ENCODE measurements around the gene HSP90AA1.

Gene HSP90AA1

GRCh38 chr14:102055181-102055901 is 31.5 kb downstream of the HSP90AA1 start:
- TF ChIP-seq CTCF (conservative IDR thresholded peaks at IDR 0.05; ENCODE audit: low read depth, low read length) = no peak
- no peak for DNase-seq (ENCODE audit: low read depth)
- H3K4me3 ChIP-seq (ENCODE audit: low read length) = no peak overlapping the region

- DNase-seq (ENCODE audit: low read depth) = no peak
- no peak for TF ChIP-seq CTCF (conservative IDR thresholded peaks at IDR 0.05; ENCODE audit: low read depth, low read length)
- no peak overlapping the region for H3K4me3 ChIP-seq (ENCODE audit: low read length)
These were observed 34.3 kb downstream of the HSP90AA1 start for GRCh38 chr14:102052522-102052921.

- H3K4me3 ChIP-seq (ENCODE audit: low read length) = no peak overlapping the region
- TF ChIP-seq CTCF (conservative IDR thresholded peaks at IDR 0.05; ENCODE audit: low read depth, low read length) = no peak
- DNase-seq (ENCODE audit: low read depth) = no peak
These were observed 36.2 kb downstream of the HSP90AA1 start for GRCh38 chr14:102050625-102051024.

GRCh38 chr14:102050026-102050405 is 36.8 kb downstream of the HSP90AA1 start:
- DNase-seq (ENCODE audit: low read depth) = no peak
- no peak overlapping the region for H3K4me3 ChIP-seq (ENCODE audit: low read length)
- TF ChIP-seq CTCF (conservative IDR thresholded peaks at IDR 0.05; ENCODE audit: low read depth, low read length) = no peak

- no peak for TF ChIP-seq CTCF (conservative IDR thresholded peaks at IDR 0.05; ENCODE audit: low read depth, low read length)
- no peak for DNase-seq (ENCODE audit: low read depth)
- H3K4me3 ChIP-seq (ENCODE audit: low read length) = no peak overlapping the region
These were observed 37.4 kb downstream of the HSP90AA1 start for GRCh38 chr14:102049258-102050025.

- TF ChIP-seq CTCF (conservative IDR thresholded peaks at IDR 0.05; ENCODE audit: low read depth, low read length) = no peak
- no peak overlapping the region for H3K4me3 ChIP-seq (ENCODE audit: low read length)
- DNase-seq (ENCODE audit: low read depth) = no peak
These were observed 38.9 kb downstream of the HSP90AA1 start for GRCh38 chr14:102047808-102048540.

Data from retinal pigment epithelial cell (primary cell).